Skeletal muscle tissue (tissue), 4 donors: ENCODE measurements around the gene ZBTB7B. TPM values are rescaled to one million over a fixed set of nuclear protein-coding genes. Genes with fewer than 3 reads are reported as not detected.

Experiments used
- H3K27ac ChIP-seq: one replicate; pipeline ENCODE4 v1.7.0; 2013; ENCODE audit warnings: mild to moderate bottlenecking, low read depth, low read length, inconsistent platforms
- H3K27me3 ChIP-seq, 3 donors: one replicate each; pipeline ENCODE4 v1.7.0; 2013; ENCODE audit warnings: low read length in 3 of 3; ENCODE audit not compliant: control insufficient read depth in 3 of 3, insufficient read depth in 3 of 3
- H3K36me3 ChIP-seq, 3 donors: one replicate each; pipeline ENCODE4 v1.7.0; 2013; ENCODE audit warnings: low read length in 3 of 3; ENCODE audit not compliant: control insufficient read depth in 3 of 3, insufficient read depth in 3 of 3
- H3K4me1 ChIP-seq, 3 donors: one replicate each; pipeline ENCODE4 v1.7.0; 2013; ENCODE audit warnings: low read length in 3 of 3, mild to moderate bottlenecking in 3 of 3; ENCODE audit not compliant: control insufficient read depth in 3 of 3, insufficient read depth in 3 of 3
- H3K4me3 ChIP-seq, 3 donors: one replicate each; pipeline ENCODE4 v1.7.0; 2013; ENCODE audit warnings: low read length in 3 of 3
- H3K9ac ChIP-seq, 3 donors: one replicate each; pipeline ENCODE4 v1.7.0; 2013; ENCODE audit warnings: low read length in 3 of 3, mild to moderate bottlenecking in 3 of 3, moderate library complexity in 2 of 3, low read depth in 1 of 3
- H3K9me3 ChIP-seq, 3 donors: one replicate each; pipeline ENCODE4 v1.7.0; 2013; ENCODE audit warnings: low read length in 3 of 3; ENCODE audit not compliant: control insufficient read depth in 3 of 3
- total RNA-seq: library from RNA; depleted of rRNA; stranded (reverse); fragments of >200 nt; gene quantifications from one replicate; pipeline ENCODE4 v1.2.3, GENCODE V29; 2014
- donor health status: Osteomylitis.

ZBTB7B gene
- total RNA-seq, 1 donor from 2014 or later: 7.8 TPM

- H3K36me3 ChIP-seq: no peaks in the 10 kb centered on the region
- H3K9me3 ChIP-seq: no peaks in the 10 kb centered on the region
- peak overlapping the region; percentile 97 for H3K27ac ChIP-seq
- H3K9ac ChIP-seq: peak overlapping the region; percentile 88 to 94 (median 91)
- H3K27me3 ChIP-seq: no peaks in the 10 kb centered on the region
- peak overlapping the region; percentile 83 to 87 (median 87) for H3K4me3 ChIP-seq
- H3K4me1 ChIP-seq: peaks cover 35 to 37% (median 37%) of the 10 kb centered on the region in 3 donors
These were observed 1.3 kb upstream of the ZBTB7B start for GRCh38 chr1:155001425-155001674.

- no peaks in the 10 kb centered on the region for H3K27me3 ChIP-seq
- peak overlapping the region; percentile 88 to 94 (median 91) for H3K9ac ChIP-seq
- peaks cover 40 to 43% (median 42%) of the 10 kb centered on the region in 3 donors for H3K4me1 ChIP-seq
- H3K4me3 ChIP-seq: peak overlapping the region; percentile 83 to 95 (median 89)
- no peaks in the 10 kb centered on the region for H3K36me3 ChIP-seq
- peak overlapping the region; percentile 97 for H3K27ac ChIP-seq
- no peaks in the 10 kb centered on the region for H3K9me3 ChIP-seq
These were observed 733 bp upstream of the ZBTB7B start for GRCh38 chr1:155001675-155002463.

- Histone ChIP-seq H3K27ac (peak overlapping the region; percentile 97), H3K4me3 (peak overlapping the region; percentile 95 to 97 (median 96)), H3K27me3 (no peaks in the 10 kb centered on the region), H3K9ac (peak overlapping the region; percentile 92 to 97 (median 96)), H3K4me1 (peaks cover 54 to 57% (median 56%) of the 10 kb centered on the region in 3 donors), H3K9me3 (no peaks in the 10 kb centered on the region), H3K36me3 (no peaks in the 10 kb centered on the region)
These were observed 694 bp downstream of the ZBTB7B start for GRCh38 chr1:155003227-155003765.

GRCh38 chr1:155003766-155004351 is 1.3 kb downstream of the ZBTB7B start:
- Histone ChIP-seq H3K9ac (peak overlapping the region; percentile 92 to 97 (median 96)), H3K4me1 (peaks cover 60 to 62% (median 61%) of the 10 kb centered on the region in 3 donors), H3K4me3 (peak overlapping the region; percentile 95 to 97 (median 96)), H3K9me3 (no peaks in the 10 kb centered on the region), H3K27me3 (no peaks in the 10 kb centered on the region), H3K27ac (peak overlapping the region; percentile 97), H3K36me3 (no peaks in the 10 kb centered on the region)

- Histone ChIP-seq H3K9me3 (no peaks in the 10 kb centered on the region), H3K4me3 (peak overlapping the region; percentile 75 to 96 (median 95)), H3K9ac (peak overlapping the region; percentile 69 to 96 (median 86)), H3K36me3 (no peaks in the 10 kb centered on the region), H3K4me1 (peaks cover 58 to 66% (median 61%) of the 10 kb centered on the region in 3 donors), H3K27me3 (no peaks in the 10 kb centered on the region), H3K27ac (peak overlapping the region; percentile 97)
These were observed 1.9 kb downstream of the ZBTB7B start for GRCh38 chr1:155004352-155005075.

- H3K4me1 ChIP-seq: peaks cover 54 to 68% (median 59%) of the 10 kb centered on the region in 3 donors
- no peaks in the 10 kb centered on the region for H3K36me3 ChIP-seq
- peak overlapping the region; percentile 97 for H3K27ac ChIP-seq
- H3K9ac ChIP-seq: peak overlapping the region; percentile 61 to 75 (median 69)
- H3K27me3 ChIP-seq: no peaks in the 10 kb centered on the region
- H3K9me3 ChIP-seq: no peaks in the 10 kb centered on the region
- peak overlapping the region in 2 of 3 donors; percentile 14 to 96 for H3K4me3 ChIP-seq
These were observed 2.7 kb downstream of the ZBTB7B start for GRCh38 chr1:155005076-155006011.

- Histone ChIP-seq H3K4me1 (peaks cover 55 to 80% (median 63%) of the 10 kb centered on the region in 3 donors), H3K27me3 (no peaks in the 10 kb centered on the region), H3K4me3 (peak overlapping the region; percentile 9 to 35 (median 14)), H3K9ac (peak overlapping the region in 2 of 3 donors; percentile 16 to 61), H3K27ac (peak overlapping the region; percentile 97), H3K36me3 (no peaks in the 10 kb centered on the region), H3K9me3 (no peaks in the 10 kb centered on the region)
These were observed 4.0 kb downstream of the ZBTB7B start for GRCh38 chr1:155006601-155007101.

GRCh38 chr1:155007251-155007828 is 4.7 kb downstream of the ZBTB7B start:
- H3K36me3 ChIP-seq: no peaks in the 10 kb centered on the region
- H3K4me1 ChIP-seq: peaks cover 62 to 87% (median 70%) of the 10 kb centered on the region in 3 donors
- H3K9ac ChIP-seq: peak overlapping the region; percentile 10 to 83 (median 76)
- peak overlapping the region; percentile 97 for H3K27ac ChIP-seq
- peak overlapping the region in 2 of 3 donors; percentile 55 to 60 for H3K4me3 ChIP-seq
- no peaks in the 10 kb centered on the region for H3K9me3 ChIP-seq
- no peaks in the 10 kb centered on the region for H3K27me3 ChIP-seq
